Keratinocyte (primary cell): ENCODE data around the gene TLCD3B. TPM values are rescaled to one million over a fixed set of nuclear protein-coding genes. Genes with fewer than 3 reads are reported as not detected.

Source experiments
- DNase-seq: peaks from one replicate; pipeline ENCODE4 v3.0.0-alpha.2; 2011; ENCODE audit warnings: low read depth, missing footprints, low spot score
- FAIRE-seq: peaks from 2 replicates; lab custom pipeline; 2011; peaks lifted over from hg19 to GRCh38; lab: Jason Lieb, UNC
- H2AFZ ChIP-seq: 2 replicates; pipeline ENCODE4 v1.6.0; 2012; ENCODE audit warnings: low read length, control low read depth, inconsistent platforms; ENCODE audit not compliant: control insufficient read depth
- H3K27ac ChIP-seq: 2 replicates; pipeline ENCODE4 v1.5.1; 2011; ENCODE audit warnings: low read length; ENCODE audit not compliant: control insufficient read depth, insufficient read depth
- H3K27me3 ChIP-seq: 3 replicates; pipeline ENCODE4 v1.6.0; 2011; ENCODE audit warnings: low read length; ENCODE audit not compliant: control insufficient read depth, insufficient read depth; ENCODE audit errors: extremely low read depth
- H3K36me3 ChIP-seq, 2 experiments: 2 replicates in 1 of 2; 3 replicates in 1 of 2; pipeline ENCODE4 v1.5.1; 2011; ENCODE audit warnings: low read length in 2 of 2, mild to moderate bottlenecking in 1 of 2; ENCODE audit not compliant: control insufficient read depth in 2 of 2, insufficient read depth in 2 of 2; ENCODE audit errors: extremely low read depth in 1 of 2
- H3K4me1 ChIP-seq: 3 replicates; pipeline ENCODE4 v1.5.1; 2011; ENCODE audit warnings: low read length; ENCODE audit not compliant: control insufficient read depth, insufficient read depth; ENCODE audit errors: extremely low read depth
- H3K4me2 ChIP-seq: 3 replicates; pipeline ENCODE4 v1.6.0; 2011; ENCODE audit warnings: low read depth, low read length; ENCODE audit not compliant: control insufficient read depth, insufficient read depth; ENCODE audit errors: extremely low read depth
- H3K4me3 ChIP-seq, 3 experiments: fragments of 200-600 bp in 1 of 3; sonication (generic) in 1 of 3; 2 replicates in 2 of 3; 3 replicates in 1 of 3; pipeline ENCODE4 v1.5.1; 2011 to 2016; ENCODE audit warnings: low read length in 3 of 3, mild to moderate bottlenecking in 3 of 3, control low read depth in 2 of 3, inconsistent platforms in 1 of 3, low read depth in 1 of 3, mixed read lengths in 1 of 3, mixed run types in 1 of 3, moderate library complexity in 1 of 3; ENCODE audit not compliant: control insufficient read depth in 2 of 3, insufficient read depth in 2 of 3; ENCODE audit errors: extremely low read depth in 1 of 3
- H3K79me2 ChIP-seq: 2 replicates; pipeline ENCODE4 v1.6.0; 2012; ENCODE audit warnings: low read length; ENCODE audit not compliant: control insufficient read depth, insufficient read depth
- H3K9ac ChIP-seq: 3 replicates; pipeline ENCODE4 v1.6.0; 2011; ENCODE audit warnings: low read length; ENCODE audit not compliant: control insufficient read depth, insufficient read depth; ENCODE audit errors: extremely low read depth
- H3K9me1 ChIP-seq: 3 replicates; pipeline ENCODE4 v1.6.0; 2011; ENCODE audit warnings: low read length; ENCODE audit not compliant: control insufficient read depth, insufficient read depth; ENCODE audit errors: extremely low read depth
- H3K9me3 ChIP-seq: 2 replicates; pipeline ENCODE4 v1.5.1; 2012; ENCODE audit warnings: low read depth, low read length; ENCODE audit not compliant: control insufficient read depth
- H4K20me1 ChIP-seq: 3 replicates; pipeline ENCODE4 v1.6.0; 2011; ENCODE audit warnings: low read length; ENCODE audit not compliant: control insufficient read depth, insufficient read depth; ENCODE audit errors: extremely low read depth
- EZH2 ChIP-seq: IDR thresholded peaks from one replicate; pipeline ENCODE4 v1.6.1; 2012; ENCODE audit warnings: inconsistent platforms, mild to moderate bottlenecking, low read length, moderate library complexity
- dilution Hi-C: fragments of 300-500 bp; cut with MboI; formaldehyde crosslinking; loops from one replicate; pipeline ENCODE4 v1.7.0; 2020; ENCODE audit warnings: low sequenced_read_pairs; ENCODE audit not compliant: extremely low pct_ligation_motif_present
- polyA plus RNA-seq, 5 experiments: library from polyadenylated mRNA; depleted of rRNA in 3 of 5; stranded (reverse) in 3 of 5; stranded (forward) in 1 of 5; unstranded in 1 of 5; fragments of >200 nt; gene quantifications; 1 replicate in 1 of 5; 2 replicates in 3 of 5; 3 replicates in 1 of 5; pipeline versions ENCODE4 v1.2.1 to v1.2.3, GENCODE V29; 2011 to 2012; ENCODE audit warnings: missing spikeins in 2 of 5, low read depth in 1 of 5, low replicate concordance in 1 of 5
- TF ChIP-seq, protein P1 (sequence below), 3 experiments: IDR thresholded peaks in 1 of 3; conservative IDR thresholded peaks in 1 of 3; optimal IDR thresholded peaks in 1 of 3; 2 replicates in 2 of 3; 3 replicates in 1 of 3; pipeline versions ENCODE3 to v1.5.1; 2011; ENCODE audit warnings: low read length in 3 of 3, mild to moderate bottlenecking in 3 of 3, moderate library complexity in 2 of 3, control low read depth in 1 of 3, inconsistent platforms in 1 of 3; ENCODE audit not compliant: insufficient read depth in 2 of 3; ENCODE audit errors: extremely low read depth in 1 of 3

Gene TLCD3B
- polyA plus RNA-seq, 1 donor (not counting 4 experiments of a cell fraction or from before 2014, with no cell fraction given), result not detected

GRCh38 chr16:30025574-30025973, 5.5 kb downstream of the TLCD3B start:
- H3K27me3 ChIP-seq, result peaks cover 27% of the 10 kb centered on the region
- no peak overlapping the region for H3K9ac ChIP-seq
- DNase-seq (no peak), FAIRE-seq (no peak)
- H3K36me3 ChIP-seq, result no peaks in the 10 kb centered on the region
- H3K9me1 ChIP-seq, result no peaks in the 10 kb centered on the region
- H4K20me1 ChIP-seq, result no peaks in the 10 kb centered on the region
- dilution Hi-C loops, result no loop called here
- H2AFZ ChIP-seq, result no peak overlapping the region
- H3K79me2 ChIP-seq, result no peaks in the 10 kb centered on the region
- H3K4me3 ChIP-seq, result no peak overlapping the region
- H3K9me3 ChIP-seq, result no peaks in the 10 kb centered on the region
- TF ChIP-seq, protein P1, sequence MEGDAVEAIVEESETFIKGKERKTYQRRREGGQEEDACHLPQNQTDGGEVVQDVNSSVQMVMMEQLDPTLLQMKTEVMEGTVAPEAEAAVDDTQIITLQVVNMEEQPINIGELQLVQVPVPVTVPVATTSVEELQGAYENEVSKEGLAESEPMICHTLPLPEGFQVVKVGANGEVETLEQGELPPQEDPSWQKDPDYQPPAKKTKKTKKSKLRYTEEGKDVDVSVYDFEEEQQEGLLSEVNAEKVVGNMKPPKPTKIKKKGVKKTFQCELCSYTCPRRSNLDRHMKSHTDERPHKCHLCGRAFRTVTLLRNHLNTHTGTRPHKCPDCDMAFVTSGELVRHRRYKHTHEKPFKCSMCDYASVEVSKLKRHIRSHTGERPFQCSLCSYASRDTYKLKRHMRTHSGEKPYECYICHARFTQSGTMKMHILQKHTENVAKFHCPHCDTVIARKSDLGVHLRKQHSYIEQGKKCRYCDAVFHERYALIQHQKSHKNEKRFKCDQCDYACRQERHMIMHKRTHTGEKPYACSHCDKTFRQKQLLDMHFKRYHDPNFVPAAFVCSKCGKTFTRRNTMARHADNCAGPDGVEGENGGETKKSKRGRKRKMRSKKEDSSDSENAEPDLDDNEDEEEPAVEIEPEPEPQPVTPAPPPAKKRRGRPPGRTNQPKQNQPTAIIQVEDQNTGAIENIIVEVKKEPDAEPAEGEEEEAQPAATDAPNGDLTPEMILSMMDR (optimal IDR thresholded peaks at IDR 0.05 in 1 of 3, IDR thresholded peaks at IDR 0.05 in 1 of 3, conservative IDR thresholded peaks at IDR 0.05 in 1 of 3; ENCODE audit: extremely low read depth in 1 of 3, insufficient read depth in 2 of 3, low read length in 3 of 3), result no peak
- TF ChIP-seq EZH2, result no peak
- H3K4me1 ChIP-seq, result peaks cover 4% of the 10 kb centered on the region
- no peak overlapping the region for H3K4me2 ChIP-seq
- H3K27ac ChIP-seq, result no peak overlapping the region

GRCh38 chr16:30025156-30025555, 5.9 kb downstream of the TLCD3B start:
- Histone ChIP-seq H3K27ac (no peak overlapping the region), H3K9me1 (no peaks in the 10 kb centered on the region), H2AFZ (no peak overlapping the region)

More at GRCh38 chr16:30025156-30025555, 5.9 kb downstream of the TLCD3B start:
- Histone ChIP-seq H3K36me3 (no peaks in the 10 kb centered on the region), H3K4me3 (no peak overlapping the region), H3K4me1 (peaks cover 4% of the 10 kb centered on the region), H3K9ac (no peak overlapping the region), H3K4me2 (no peak overlapping the region), H3K79me2 (no peaks in the 10 kb centered on the region), H3K9me3 (no peaks in the 10 kb centered on the region), H3K27me3 (peaks cover 23% of the 10 kb centered on the region), H4K20me1 (no peaks in the 10 kb centered on the region)
- dilution Hi-C loops, result no loop called here
- FAIRE-seq (no peak), DNase-seq (no peak)
- TF ChIP-seq, protein P1 (optimal IDR thresholded peaks at IDR 0.05 in 1 of 3, IDR thresholded peaks at IDR 0.05 in 1 of 3, conservative IDR thresholded peaks at IDR 0.05 in 1 of 3; ENCODE audit: extremely low read depth in 1 of 3, insufficient read depth in 2 of 3, low read length in 3 of 3), result no peak
